ENCODE results near the gene UNC93B1. TPM values are rescaled to one million over a fixed set of nuclear protein-coding genes. Genes with fewer than 3 reads are reported as not detected.

UNC93B1 gene
- total RNA-seq, 1 experiment from 2014 or later: 23.3 TPM

GRCh38 chr11:68033708-68034045 is 29.8 kb upstream of the UNC93B1 start:
- WGBS (ENCODE audit: extremely low coverage, insufficient read length, low lambda C conversion rate): no CpG with 5 or more reads among the region's 12 CpGs
- Histone ChIP-seq H3K27ac (ENCODE audit: insufficient read length, low read depth, low read length) (no peak overlapping the region), H2BK5ac (ENCODE audit: insufficient read length, low read length) (no peak overlapping the region), H2BK120ac (ENCODE audit: low read depth, low read length, poor library complexity, severe bottlenecking) (no peak overlapping the region), H2BK15ac (ENCODE audit: low read depth, low read length) (no peak overlapping the region), H3K4ac (ENCODE audit: low read depth, low read length) (no peak overlapping the region), H2BK12ac (ENCODE audit: insufficient read length, low read depth, low read length) (no peak overlapping the region), H2AK5ac (ENCODE audit: insufficient read length, low read length) (no peak overlapping the region), H3K79me2 (ENCODE audit: insufficient read depth, low read length) (no peaks in the 10 kb centered on the region), H3K9me3 (ENCODE audit: control insufficient read depth, low read depth, low read length) (no peaks in the 10 kb centered on the region), H2AFZ (ENCODE audit: low read length) (no peak overlapping the region), H2BK20ac (ENCODE audit: low read depth, low read length, poor library complexity, severe bottlenecking) (no peak overlapping the region), H3K23me2 (ENCODE audit: insufficient read length, low read depth, low read length, poor library complexity, severe bottlenecking) (peaks cover 8% of the 10 kb centered on the region), H3K4me1 (ENCODE audit: insufficient read depth, low read length) (no peaks in the 10 kb centered on the region; the same call in 1 of the 2 replicates), H3K27me3 (ENCODE audit: insufficient read depth, low read length) (no peaks in the 10 kb centered on the region), H3T11ph (ENCODE audit: low read length) (no peak overlapping the region), H3K56ac (ENCODE audit: insufficient read length, low read depth, low read length) (no peak overlapping the region), H3K9ac (ENCODE audit: extremely low read depth, insufficient read length, low read length) (no peak overlapping the region), H4K5ac (ENCODE audit: insufficient read length, low read depth, low read length) (no peak overlapping the region), H3K4me2 (ENCODE audit: insufficient read depth, insufficient read length, low read length) (no peak overlapping the region), H3K18ac (ENCODE audit: insufficient read length, low read depth, low read length) (no peak overlapping the region), H3K79me1 (ENCODE audit: insufficient read depth, low read depth, low read length, poor library complexity, severe bottlenecking) (peaks cover 5% of the 10 kb centered on the region), H3K23ac (ENCODE audit: insufficient read length, low read depth, low read length) (no peak overlapping the region), H4K8ac (replicated peaks; ENCODE audit: insufficient read length, low read depth, low read length) (no peak overlapping the region), H4K91ac (ENCODE audit: insufficient read length, low read depth, low read length) (no peak overlapping the region), H4K20me1 (ENCODE audit: control insufficient read depth, insufficient read depth, insufficient read length) (no peaks in the 10 kb centered on the region), H3K14ac (ENCODE audit: insufficient read depth, low read length) (no peak overlapping the region)
- no peaks in the 10 kb centered on the region for H3K9me3 Mint-ChIP-seq
- peak overlapping the region in 1 of 2 experiments; percentile 35; a peak in 3 of 5 replicates for H3K4me3 Mint-ChIP-seq
- TF ChIP-seq CTCF (conservative IDR thresholded peaks at IDR 0.05): no peak
- H3K4me1 Mint-ChIP-seq: peaks cover 17 to 21% of the 10 kb centered on the region in 2 experiments
- H3K27ac Mint-ChIP-seq: peak overlapping the region in 1 of 3 experiments; percentile 85; a peak in 1 of 7 replicates
- peaks cover 11 to 34% (median 16%) of the 10 kb centered on the region in 3 experiments; a peak in 6 of 7 replicates for H3K36me3 Mint-ChIP-seq (ENCODE audit: insufficient read depth in 1 of 3, low read depth in 3 of 3)
- H3K27me3 Mint-ChIP-seq (ENCODE audit: low read depth): no peaks in the 10 kb centered on the region
- no peak for DNase-seq

Data from H9 (cell line).